Endothelial cell of umbilical vein (primary cell): ENCODE measurements around the gene STK24.

ENCODE experiments used
- EZH2 ChIP-seq: IDR thresholded peaks from 2 replicates; pipeline ENCODE4 v1.6.1; 2012; ENCODE audit warnings: borderline replicate concordance, low read depth, mild to moderate bottlenecking, moderate library complexity, low read length, inconsistent platforms; ENCODE audit not compliant: severe bottlenecking
- GATA2 ChIP-seq: IDR thresholded peaks from 2 replicates; pipeline ENCODE4 v1.7.0; 2011; ENCODE audit warnings: low read depth, mild to moderate bottlenecking, moderate library complexity, mixed read lengths, low read length; ENCODE audit not compliant: insufficient read length, insufficient read depth
- JUN ChIP-seq: IDR thresholded peaks from 2 replicates; pipeline ENCODE4 v1.6.1; 2011; ENCODE audit warnings: borderline replicate concordance, low read depth; ENCODE audit not compliant: insufficient read length, insufficient read depth
- MYC ChIP-seq: IDR thresholded peaks from one replicate; pipeline ENCODE4 v1.6.1; 2011; ENCODE audit warnings: mild to moderate bottlenecking, low read depth, low read length
- POLR2A ChIP-seq: IDR thresholded peaks from 2 replicates; pipeline ENCODE4 v1.6.1; 2012; ENCODE audit warnings: low read depth, mild to moderate bottlenecking, control low read depth, low read length
- POLR2AphosphoS5 ChIP-seq: IDR thresholded peaks from 2 replicates; pipeline ENCODE4 v1.6.1; 2012; ENCODE audit warnings: low read depth, mild to moderate bottlenecking, control low read depth, low read length, moderate library complexity; ENCODE audit not compliant: insufficient read depth
- TF ChIP-seq, protein P1 (sequence below), 2 donors: IDR thresholded peaks; 1 replicate in 1 of 2; 2 replicates in 1 of 2; pipeline ENCODE4 v1.5.1; 2011; ENCODE audit warnings: low read length in 2 of 2, mild to moderate bottlenecking in 2 of 2, moderate library complexity in 2 of 2, control low read depth in 1 of 2, inconsistent platforms in 1 of 2, low read depth in 1 of 2; ENCODE audit not compliant: insufficient read depth in 1 of 2; ENCODE audit errors: extremely low read depth in 1 of 2
- TF ChIP-seq, protein P2 (sequence below): IDR thresholded peaks from 2 replicates; pipeline ENCODE4 v1.6.1; 2011; ENCODE audit not compliant: insufficient read depth, insufficient read length

DNA sequence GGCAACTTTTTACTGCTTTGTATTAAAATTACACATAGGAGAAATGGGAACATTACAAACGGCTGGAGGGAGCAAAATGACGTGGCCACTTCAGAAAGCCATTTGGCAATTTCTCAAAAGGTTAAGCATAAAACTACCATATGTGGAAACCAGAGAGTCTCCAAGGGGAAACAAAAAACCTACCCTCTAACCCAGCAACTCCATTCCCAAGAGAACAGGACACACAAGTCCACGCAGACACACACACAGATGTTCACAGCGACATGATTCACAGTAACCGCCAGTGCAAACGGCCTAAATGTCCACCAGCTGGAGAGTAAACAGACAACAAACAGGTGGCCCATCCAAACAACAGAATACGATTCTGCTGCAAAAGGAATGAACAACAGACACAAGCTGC is 37.2 kb downstream of the STK24 start:
- TF ChIP-seq, protein P1, sequence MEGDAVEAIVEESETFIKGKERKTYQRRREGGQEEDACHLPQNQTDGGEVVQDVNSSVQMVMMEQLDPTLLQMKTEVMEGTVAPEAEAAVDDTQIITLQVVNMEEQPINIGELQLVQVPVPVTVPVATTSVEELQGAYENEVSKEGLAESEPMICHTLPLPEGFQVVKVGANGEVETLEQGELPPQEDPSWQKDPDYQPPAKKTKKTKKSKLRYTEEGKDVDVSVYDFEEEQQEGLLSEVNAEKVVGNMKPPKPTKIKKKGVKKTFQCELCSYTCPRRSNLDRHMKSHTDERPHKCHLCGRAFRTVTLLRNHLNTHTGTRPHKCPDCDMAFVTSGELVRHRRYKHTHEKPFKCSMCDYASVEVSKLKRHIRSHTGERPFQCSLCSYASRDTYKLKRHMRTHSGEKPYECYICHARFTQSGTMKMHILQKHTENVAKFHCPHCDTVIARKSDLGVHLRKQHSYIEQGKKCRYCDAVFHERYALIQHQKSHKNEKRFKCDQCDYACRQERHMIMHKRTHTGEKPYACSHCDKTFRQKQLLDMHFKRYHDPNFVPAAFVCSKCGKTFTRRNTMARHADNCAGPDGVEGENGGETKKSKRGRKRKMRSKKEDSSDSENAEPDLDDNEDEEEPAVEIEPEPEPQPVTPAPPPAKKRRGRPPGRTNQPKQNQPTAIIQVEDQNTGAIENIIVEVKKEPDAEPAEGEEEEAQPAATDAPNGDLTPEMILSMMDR (IDR thresholded peaks at IDR 0.05; ENCODE audit: extremely low read depth in 1 of 2, insufficient read depth in 1 of 2, low read depth in 1 of 2, low read length in 2 of 2), result no peak
- TF ChIP-seq POLR2A, result no peak
- TF ChIP-seq JUN, result no peak
- TF ChIP-seq GATA2, result no peak
- no peak for TF ChIP-seq POLR2AphosphoS5
- no peak for TF ChIP-seq EZH2
- TF ChIP-seq MYC, result no peak
- TF ChIP-seq, protein P2, sequence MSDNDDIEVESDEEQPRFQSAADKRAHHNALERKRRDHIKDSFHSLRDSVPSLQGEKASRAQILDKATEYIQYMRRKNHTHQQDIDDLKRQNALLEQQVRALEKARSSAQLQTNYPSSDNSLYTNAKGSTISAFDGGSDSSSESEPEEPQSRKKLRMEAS, result no peak
